HG02884 (cell line): ENCODE measurements around the gene PTPRM.

ENCODE experiments used
- ATAC-seq: cut with Tn5 transposase; IDR thresholded peaks from one replicate; pipeline ENCODE4 v1.9.1; 2021; ENCODE audit warnings: mild to moderate bottlenecking, moderate library complexity; ENCODE audit not compliant: unreplicated experiment

Gene PTPRM

GRCh38 chr18:7885865-7886264, 318.7 kb downstream of the PTPRM start:
- no peak for ATAC-seq

- ATAC-seq, result no peak
Observed at GRCh38 chr18:7886436-7886835, 319.3 kb downstream of the PTPRM start.

GRCh38 chr18:7889515-7889914, 322.4 kb downstream of the PTPRM start:
- ATAC-seq, result no peak

GRCh38 chr18:7890075-7890474, 323.0 kb downstream of the PTPRM start:
- no peak for ATAC-seq

GRCh38 chr18:7892556-7892955, 325.4 kb downstream of the PTPRM start:
- ATAC-seq, result no peak

- no peak for ATAC-seq
Observed at GRCh38 chr18:7894592-7894991, 327.5 kb downstream of the PTPRM start.

- no peak for ATAC-seq
Observed at GRCh38 chr18:7895346-7895745, 328.2 kb downstream of the PTPRM start.

GRCh38 chr18:7896161-7896560, 329.0 kb downstream of the PTPRM start:
- ATAC-seq, result no peak

GRCh38 chr18:7896805-7897518, 329.8 kb downstream of the PTPRM start:
- ATAC-seq, result no peak

GRCh38 chr18:7898181-7898580, 331.1 kb downstream of the PTPRM start:
- ATAC-seq, result no peak

GRCh38 chr18:7899078-7899477, 332.0 kb downstream of the PTPRM start:
- ATAC-seq, result no peak

GRCh38 chr18:7900091-7900490, 333.0 kb downstream of the PTPRM start:
- no peak for ATAC-seq

GRCh38 chr18:7901657-7902056, 334.5 kb downstream of the PTPRM start:
- ATAC-seq, result no peak

GRCh38 chr18:7902399-7902839, 335.3 kb downstream of the PTPRM start:
- no peak for ATAC-seq

- no peak for ATAC-seq
Observed at GRCh38 chr18:7904529-7904928, 337.4 kb downstream of the PTPRM start.

- no peak for ATAC-seq
Observed at GRCh38 chr18:7908681-7909299, 341.7 kb downstream of the PTPRM start.

- ATAC-seq, result no peak
Observed at GRCh38 chr18:7914834-7915670, 347.9 kb downstream of the PTPRM start.

- ATAC-seq, result no peak
Observed at GRCh38 chr18:7918701-7919100, 351.6 kb downstream of the PTPRM start.

GRCh38 chr18:7919565-7919964, 352.4 kb downstream of the PTPRM start:
- no peak for ATAC-seq

GRCh38 chr18:7921938-7922587, 354.9 kb downstream of the PTPRM start:
- no peak for ATAC-seq

GRCh38 chr18:7923105-7923504, 356.0 kb downstream of the PTPRM start:
- no peak for ATAC-seq
